HG02870 (cell line): Measurements from ENCODE around the gene POTEG.
"Not testable (repeated sequence)": the region's sequence is repeated elsewhere in the genome, so short reads cannot be mapped to it uniquely, and the experiment has no call there.

Source experiments
- ATAC-seq: cut with Tn5 transposase; IDR thresholded peaks from one replicate; pipeline ENCODE4 v1.9.1; 2021; ENCODE audit warnings: mild to moderate bottlenecking, moderate library complexity; ENCODE audit not compliant: unreplicated experiment

Gene POTEG

DNA sequence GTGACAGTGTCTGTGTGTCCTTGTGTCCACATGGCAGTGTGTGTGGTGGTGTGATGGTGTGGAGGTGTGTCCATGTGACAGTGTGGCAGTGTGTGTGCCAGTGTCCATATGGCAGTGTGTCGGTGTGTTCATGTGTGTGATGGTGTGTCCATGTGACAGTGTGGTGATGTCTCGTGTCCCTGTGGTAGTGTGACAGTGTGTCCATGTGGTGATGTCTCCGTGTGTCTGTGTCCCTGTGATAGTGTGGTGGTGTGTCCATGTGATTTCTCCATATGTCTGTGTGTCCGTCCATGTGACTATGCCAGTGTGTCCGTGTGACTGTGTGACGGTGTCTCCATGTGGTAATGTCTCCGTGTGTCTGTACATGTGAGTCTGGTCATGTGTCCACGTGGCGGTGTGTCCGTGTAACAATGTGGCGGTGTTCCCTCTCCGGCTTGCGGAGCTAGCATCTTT lies 59.7 kb downstream of the POTEG start:
- ATAC-seq: not testable (repeated sequence)

DNA sequence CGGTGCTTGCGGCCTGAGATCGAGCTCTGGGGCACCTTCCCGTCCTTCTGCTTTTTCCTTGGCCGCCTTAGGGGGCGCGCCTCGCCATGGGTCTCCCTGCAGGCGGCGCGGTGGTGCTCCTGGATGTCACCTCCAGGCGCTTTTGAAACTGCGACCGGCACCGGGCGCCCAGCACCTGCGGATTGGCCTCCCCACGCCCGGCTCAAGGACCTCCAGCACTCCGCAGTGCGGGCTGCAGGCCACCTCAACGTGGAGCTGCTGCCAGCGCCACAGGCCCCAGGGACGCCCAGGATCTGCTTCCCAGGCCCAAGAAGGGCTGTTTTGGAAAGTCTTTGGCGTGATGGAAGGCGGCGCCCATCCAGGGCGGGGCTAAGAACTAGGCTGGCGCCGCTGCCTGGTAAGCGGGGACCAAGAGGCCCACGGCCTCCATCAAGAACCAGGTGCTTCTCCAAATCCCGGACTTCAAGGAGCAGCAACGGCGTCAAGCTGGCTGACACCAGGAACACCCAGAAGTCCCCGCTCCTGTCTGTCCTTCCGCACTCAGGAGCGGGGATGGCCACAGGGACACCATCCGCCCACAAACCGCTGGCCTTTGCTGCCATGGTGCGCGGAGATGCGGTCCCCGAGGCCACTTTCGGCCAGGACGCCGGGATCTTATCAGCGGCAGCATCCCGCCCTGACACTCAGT lies 61.2 kb downstream of the POTEG start:
- ATAC-seq: not testable (repeated sequence)

DNA sequence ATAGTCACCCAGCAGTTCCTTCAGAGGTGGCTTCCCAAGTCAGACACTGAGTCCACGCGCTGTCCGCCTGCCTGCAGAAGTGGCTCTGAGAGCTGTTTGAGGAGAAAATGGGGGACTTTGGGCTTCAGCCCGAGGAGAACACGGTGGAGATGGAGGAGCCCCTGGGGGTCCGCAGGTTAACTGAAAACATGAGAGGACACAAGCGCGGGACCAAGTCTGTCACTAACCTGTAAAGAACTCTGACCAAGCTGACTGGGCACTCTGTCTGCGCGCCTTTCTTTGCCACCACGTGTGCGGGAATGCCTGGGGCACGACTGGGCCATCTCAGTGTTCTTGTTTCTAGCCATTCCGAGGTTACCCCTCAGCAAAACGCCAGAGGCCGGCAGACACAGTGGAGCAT lies 62.4 kb downstream of the POTEG start:
- not testable (repeated sequence) for ATAC-seq

DNA sequence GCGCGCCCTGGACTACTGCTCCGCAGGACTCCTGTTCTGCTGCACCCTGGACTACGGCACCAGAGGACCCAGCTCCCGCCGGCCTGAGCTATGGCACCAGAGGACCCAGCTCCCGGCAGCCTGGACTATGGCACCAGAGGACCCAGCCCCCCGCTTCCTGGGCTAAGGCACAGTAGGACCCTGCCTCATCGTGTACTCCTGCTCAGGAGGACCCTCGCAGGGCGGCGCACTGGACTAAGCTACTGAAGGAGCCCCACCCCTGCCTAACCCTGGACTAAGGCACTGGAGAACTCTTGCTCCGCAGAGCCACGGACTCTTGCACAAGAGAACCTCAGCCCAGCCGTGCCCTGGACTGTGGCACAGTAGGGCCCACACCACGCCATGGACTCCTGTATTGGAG lies 71.3 kb downstream of the POTEG start:
- not testable (repeated sequence) for ATAC-seq

DNA sequence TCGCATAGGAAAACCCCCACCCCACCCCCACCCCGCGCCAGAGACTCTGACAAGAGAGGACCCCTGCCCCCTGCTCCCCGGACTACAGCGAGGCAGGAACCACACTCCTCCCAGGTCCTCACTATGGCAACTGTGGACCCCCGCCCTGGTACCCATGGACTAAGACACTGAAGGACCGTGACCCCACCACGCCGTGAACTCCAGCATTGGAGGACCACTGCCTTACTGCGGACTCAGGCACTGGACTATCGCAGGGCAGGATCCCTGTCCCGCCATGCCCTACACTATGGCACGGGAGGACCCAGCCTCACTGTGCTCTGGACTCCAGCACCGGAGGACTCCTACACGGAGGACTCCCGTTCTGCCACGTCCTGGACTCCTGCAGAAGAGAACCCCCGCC lies 71.8 kb downstream of the POTEG start:
- ATAC-seq: not testable (repeated sequence)

DNA sequence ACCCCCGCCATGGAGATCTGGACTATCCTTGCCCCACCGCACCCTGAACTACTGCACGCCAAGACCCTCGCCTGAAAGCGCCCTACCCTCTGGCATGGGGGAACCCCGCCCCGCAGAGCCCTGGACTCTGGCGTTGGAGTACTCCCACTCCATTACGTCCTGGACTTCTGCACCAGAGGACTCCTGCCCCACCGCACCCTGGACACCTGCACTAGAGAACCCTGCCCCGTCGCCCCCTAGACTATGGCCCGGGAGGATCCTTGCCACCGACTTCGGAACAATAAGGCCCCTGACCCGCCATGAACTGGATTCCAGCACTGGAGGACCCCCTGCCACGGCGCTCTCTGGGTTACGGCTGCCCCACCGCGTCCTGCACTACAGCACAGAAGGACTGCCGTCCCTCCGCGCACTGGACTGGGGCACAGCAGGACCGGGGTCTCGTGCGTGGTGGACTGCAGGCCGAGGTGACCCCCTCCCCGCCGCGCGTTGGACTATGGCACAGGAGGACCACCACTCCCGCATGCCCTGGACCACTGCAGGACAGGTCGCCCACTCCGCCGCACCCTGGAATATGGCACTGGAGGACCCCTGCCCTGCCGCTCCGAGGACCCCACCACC lies 72.4 kb downstream of the POTEG start:
- not testable (repeated sequence) for ATAC-seq

DNA sequence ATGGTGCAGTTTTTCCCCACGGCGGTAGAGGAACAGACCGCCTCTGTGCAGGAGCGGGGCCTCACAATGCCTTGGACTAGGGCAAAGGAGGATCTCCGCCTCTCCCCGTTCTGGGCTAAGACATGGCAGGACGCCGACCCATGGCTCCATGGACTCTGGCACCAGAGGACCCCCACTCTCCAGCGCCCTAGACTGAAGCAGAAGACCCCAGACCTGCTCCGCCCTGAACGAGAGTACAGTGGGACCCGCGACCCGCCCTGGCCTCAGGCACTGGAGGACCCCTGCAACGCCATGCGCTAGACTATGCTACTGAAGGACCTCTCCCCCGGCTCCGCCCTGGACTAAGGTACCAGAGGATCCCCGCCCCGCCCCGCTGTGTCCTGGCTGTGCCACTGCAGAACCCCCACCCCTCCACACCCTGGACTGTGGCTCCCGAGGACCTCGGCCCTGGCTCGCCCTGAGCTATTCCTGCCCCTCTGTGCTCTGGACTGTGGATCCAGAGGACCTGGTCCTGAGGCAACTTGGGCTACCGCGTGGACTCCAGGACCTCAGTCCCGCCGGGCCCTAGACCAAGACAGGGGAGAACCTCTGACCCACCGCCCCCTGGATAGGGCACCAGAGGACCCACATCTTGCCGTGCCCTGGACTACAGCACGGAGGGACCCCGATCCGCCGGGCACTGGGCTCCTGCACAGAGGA lies 73.1 kb downstream of the POTEG start:
- not testable (repeated sequence) for ATAC-seq
